ENCODE data around the gene ELMOD3. TPM values are rescaled to one million over a fixed set of nuclear protein-coding genes. Genes with fewer than 3 reads are reported as not detected.

ELMOD3 gene
- total and polyA plus RNA-seq, 7 donors, result 16.0 to 33.2 (median 18.9) TPM

DNA sequence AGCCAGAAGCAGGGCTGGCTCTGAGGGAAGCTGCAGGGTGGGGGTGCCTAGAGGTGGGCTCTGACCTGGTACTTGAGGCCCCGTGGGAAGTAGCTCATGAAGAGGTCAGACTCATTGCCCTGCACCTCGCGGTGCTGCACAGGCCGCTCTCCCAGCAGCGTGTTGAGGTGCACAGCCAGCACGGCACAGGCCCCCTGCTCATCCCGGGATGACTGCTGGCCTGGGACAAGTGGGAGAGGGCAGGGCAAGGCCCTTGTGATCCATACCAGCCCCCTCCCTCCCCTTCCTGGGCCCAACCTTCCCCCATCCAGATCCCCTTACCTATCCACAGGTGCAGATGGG lies 46.9 kb downstream of the ELMOD3 start:
- Histone ChIP-seq H3K36me3 (ENCODE audit: insufficient read depth in 1 of 2, low read depth in 1 of 2) (no peaks in the 10 kb centered on the region), H3K4me3 (no peak overlapping the region), H3K27me3 (ENCODE audit: insufficient read depth in 3 of 3, low read length in 2 of 3) (no peaks in the 10 kb centered on the region), H3K9me3 (no peaks in the 10 kb centered on the region), H3K4me1 (no peaks in the 10 kb centered on the region), H3K27ac (no peak overlapping the region)
- TF ChIP-seq, protein P1, sequence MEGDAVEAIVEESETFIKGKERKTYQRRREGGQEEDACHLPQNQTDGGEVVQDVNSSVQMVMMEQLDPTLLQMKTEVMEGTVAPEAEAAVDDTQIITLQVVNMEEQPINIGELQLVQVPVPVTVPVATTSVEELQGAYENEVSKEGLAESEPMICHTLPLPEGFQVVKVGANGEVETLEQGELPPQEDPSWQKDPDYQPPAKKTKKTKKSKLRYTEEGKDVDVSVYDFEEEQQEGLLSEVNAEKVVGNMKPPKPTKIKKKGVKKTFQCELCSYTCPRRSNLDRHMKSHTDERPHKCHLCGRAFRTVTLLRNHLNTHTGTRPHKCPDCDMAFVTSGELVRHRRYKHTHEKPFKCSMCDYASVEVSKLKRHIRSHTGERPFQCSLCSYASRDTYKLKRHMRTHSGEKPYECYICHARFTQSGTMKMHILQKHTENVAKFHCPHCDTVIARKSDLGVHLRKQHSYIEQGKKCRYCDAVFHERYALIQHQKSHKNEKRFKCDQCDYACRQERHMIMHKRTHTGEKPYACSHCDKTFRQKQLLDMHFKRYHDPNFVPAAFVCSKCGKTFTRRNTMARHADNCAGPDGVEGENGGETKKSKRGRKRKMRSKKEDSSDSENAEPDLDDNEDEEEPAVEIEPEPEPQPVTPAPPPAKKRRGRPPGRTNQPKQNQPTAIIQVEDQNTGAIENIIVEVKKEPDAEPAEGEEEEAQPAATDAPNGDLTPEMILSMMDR (IDR thresholded peaks at IDR 0.05), result no peak
- ATAC-seq (no peak), DNase-seq (no peak)
- intact Hi-C loops (cut with DNase I), result no loop called here
- 93 to 97% (median 94%) methylated on average over 7 of the region's 7 CpGs for WGBS, 3 donors

DNA sequence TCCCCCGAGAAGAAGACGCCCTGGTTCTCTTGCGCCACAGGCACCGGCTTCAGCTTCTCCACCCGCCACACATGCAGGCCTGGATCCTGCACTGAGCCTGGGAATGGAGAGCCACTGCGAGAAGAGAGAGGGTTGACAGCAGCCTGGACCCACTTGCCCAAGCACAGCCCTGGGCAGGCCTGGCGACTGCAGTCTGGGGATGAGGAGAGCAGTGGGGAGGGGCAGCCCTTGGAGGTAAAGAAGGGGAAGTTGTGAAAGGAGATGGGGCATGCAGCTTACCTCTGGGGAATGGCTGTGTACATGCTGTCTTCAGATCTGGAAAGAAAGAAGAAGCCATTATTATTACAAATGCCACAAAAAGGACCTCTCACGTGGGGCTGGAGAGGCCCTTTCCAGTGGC lies 47.3 kb downstream of the ELMOD3 start:
- H3K4me3 ChIP-seq, result no peak overlapping the region
- no peak for DNase-seq
- no peak overlapping the region for H3K27ac ChIP-seq
- no peaks in the 10 kb centered on the region for H3K36me3 ChIP-seq (ENCODE audit: insufficient read depth in 1 of 2, low read depth in 1 of 2)
- 94 to 99% (median 96%) methylated on average over 8 of the region's 8 CpGs for WGBS, 3 donors
- no peaks in the 10 kb centered on the region for H3K27me3 ChIP-seq (ENCODE audit: insufficient read depth in 3 of 3, low read length in 2 of 3)
- TF ChIP-seq, protein P1 (IDR thresholded peaks at IDR 0.05), result no peak
- ATAC-seq, result no peak
- intact Hi-C loops (cut with DNase I), result no loop called here
- no peaks in the 10 kb centered on the region for H3K4me1 ChIP-seq
- H3K9me3 ChIP-seq, result no peaks in the 10 kb centered on the region

DNA sequence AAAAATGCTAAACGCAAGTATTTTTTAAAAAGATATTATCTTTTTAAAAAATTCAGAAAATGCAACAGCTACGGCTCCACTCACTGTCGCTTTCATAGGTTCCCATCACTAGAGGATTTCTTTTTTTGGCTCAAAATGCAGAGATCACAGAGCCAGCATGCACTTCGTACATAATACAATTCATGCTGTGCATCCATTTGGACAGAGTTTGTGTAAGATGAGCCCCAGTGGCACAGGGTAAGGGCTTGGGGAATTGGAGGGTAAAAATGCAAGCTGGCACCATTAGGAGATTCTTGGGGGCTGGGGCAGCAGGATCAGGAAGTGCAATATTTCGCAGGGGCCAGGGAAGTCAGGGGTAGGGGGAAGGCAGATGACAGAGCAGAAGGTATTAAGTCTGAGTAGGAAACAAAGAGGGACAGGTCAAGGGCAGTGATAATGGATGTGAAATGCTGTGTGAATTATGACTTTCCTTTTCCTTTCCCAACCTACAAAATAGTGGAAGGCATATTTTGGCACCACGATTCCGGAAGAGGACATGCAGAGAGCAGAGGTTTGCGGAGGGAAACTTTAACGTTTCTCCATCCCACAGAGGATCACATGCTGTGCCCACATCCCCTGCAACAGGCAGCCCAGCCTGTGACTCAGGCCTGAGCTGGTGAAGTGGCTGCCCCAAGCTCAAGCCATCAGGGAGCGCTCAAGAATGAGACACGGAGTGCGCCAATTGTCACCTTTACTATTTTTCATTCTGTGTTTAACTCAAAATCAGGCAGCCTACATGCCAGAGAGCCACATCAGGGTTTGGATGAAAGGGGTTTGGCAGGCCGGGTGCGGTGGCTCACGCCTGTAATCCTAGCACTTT lies 50.9 kb downstream of the ELMOD3 start:
- intact Hi-C loops (cut with DNase I), result no loop called here
- H3K27me3 ChIP-seq (ENCODE audit: insufficient read depth in 3 of 3, low read length in 2 of 3), result peaks cover 0 to 5% (median 0%) of the 10 kb centered on the region in 3 donors
- WGBS, 3 donors, result 51 to 62% (median 56%) methylated on average over 15 of the region's 15 CpGs
- H3K36me3 ChIP-seq (ENCODE audit: insufficient read depth in 1 of 2, low read depth in 1 of 2), result no peaks in the 10 kb centered on the region
- no peak overlapping the region for H3K4me3 ChIP-seq
- no peaks in the 10 kb centered on the region for H3K4me1 ChIP-seq
- DNase-seq, result no peak
- no peak overlapping the region for H3K27ac ChIP-seq
- H3K9me3 ChIP-seq, result no peaks in the 10 kb centered on the region
- peak in 3 of 4 donors; percentile 34 to 45 (median 42) for ATAC-seq
- TF ChIP-seq, protein P1 (IDR thresholded peaks at IDR 0.05), result no peak

DNA sequence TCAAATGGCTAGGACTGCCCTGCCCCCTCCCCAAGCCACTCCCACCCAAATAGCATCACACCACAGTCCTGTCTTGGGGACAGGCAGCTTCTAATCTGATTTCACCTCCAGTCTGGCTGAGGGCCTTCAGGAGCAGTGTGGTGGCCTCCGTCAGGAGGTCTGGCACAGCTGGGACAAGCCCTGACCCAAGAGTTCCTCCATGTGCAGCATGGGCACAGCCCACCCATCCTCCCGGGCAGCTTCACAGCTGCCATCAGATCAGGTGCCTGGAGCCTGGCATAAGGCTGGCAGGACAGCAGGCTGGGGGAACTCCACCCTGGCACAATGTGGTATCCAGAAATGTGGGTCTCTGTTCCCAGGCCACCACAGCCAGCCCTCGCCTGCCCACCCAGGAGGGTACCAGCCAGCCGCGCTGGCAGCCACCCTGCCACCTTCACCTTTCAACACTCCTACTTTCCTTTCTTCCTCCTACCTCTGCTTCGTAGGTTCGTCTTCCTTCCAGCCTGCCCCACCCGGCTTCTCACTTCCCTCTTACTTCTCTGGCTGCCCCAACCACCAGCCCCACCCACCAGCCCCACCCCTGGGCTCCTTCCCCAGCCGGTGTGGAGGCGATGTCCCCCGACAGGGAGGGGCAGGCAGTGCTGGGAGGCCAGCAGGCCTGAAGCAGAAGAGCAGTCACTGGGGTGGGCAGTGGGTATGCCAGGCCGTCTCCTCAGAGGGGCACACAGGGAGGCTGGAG lies 55.4 kb downstream of the ELMOD3 start, which contains the start of gene CAPG:
Gene CAPG (minus strand): TSS at position 522 of the 739 bp plus-strand sequence. CDS start 8,221 bp downstream, outside the sequence.
- H3K4me3 ChIP-seq, result no peak within 1 kb of the TSS
- no peak within 1 kb of the TSS for H3K27ac ChIP-seq
- WGBS, 3 donors, result 51 to 64% (median 51%) methylated on average over 12 of the region's 12 CpGs
- H3K4me1 ChIP-seq, result no peaks in the 10 kb centered on the region
- no peaks in the 10 kb centered on the region for H3K36me3 ChIP-seq (ENCODE audit: insufficient read depth in 1 of 2, low read depth in 1 of 2)
- TF ChIP-seq, protein P1 (IDR thresholded peaks at IDR 0.05), result no peak
- ATAC-seq, result peak in 1 of 4 donors; percentile 15
- DNase-seq, result peak; percentile 53 to 71
- intact Hi-C loops (cut with DNase I), result no loop called here
- H3K9me3 ChIP-seq, result no peaks in the 10 kb centered on the region
- peaks cover 0 to 10% (median 3%) of the 10 kb centered on the region in 3 donors for H3K27me3 ChIP-seq (ENCODE audit: insufficient read depth in 3 of 3, low read length in 2 of 3)
